GM10266 (cell line): ENCODE measurements around the gene NDUFV3.
"Not testable (repeated sequence)": the region's sequence is repeated elsewhere in the genome, so short reads cannot be mapped to it uniquely, and the experiment has no call there.

Source experiments
- DNase-seq: peaks from one replicate; pipeline ENCODE4 v3.0.0; 2012; ENCODE audit errors: extremely low spot score
- TF ChIP-seq, protein P1 (sequence below): IDR thresholded peaks from 2 replicates; pipeline ENCODE4 v1.5.1; 2012; ENCODE audit warnings: mild to moderate bottlenecking, low read depth; ENCODE audit not compliant: control insufficient read depth, insufficient read depth; ENCODE audit errors: missing control alignments

NDUFV3 gene

DNA sequence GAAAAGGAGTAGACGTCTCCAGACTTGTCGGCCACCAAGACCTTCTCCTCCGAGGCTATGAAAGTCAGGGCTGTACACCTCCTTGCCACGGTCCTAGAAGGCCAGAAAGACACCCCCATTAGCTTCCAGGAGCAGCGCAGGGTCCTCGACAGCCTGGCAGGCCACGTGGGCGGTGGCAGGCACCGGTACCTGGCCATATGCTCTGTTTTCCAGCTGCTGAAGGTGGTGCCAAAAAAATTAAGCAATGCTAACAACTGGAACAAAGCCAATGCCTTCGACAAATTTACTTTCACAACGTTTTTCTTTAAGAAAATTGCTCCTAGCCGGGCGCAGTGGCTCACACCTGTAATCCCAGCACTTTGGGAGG, 29.6 kb upstream of the NDUFV3 start:
- TF ChIP-seq, protein P1, sequence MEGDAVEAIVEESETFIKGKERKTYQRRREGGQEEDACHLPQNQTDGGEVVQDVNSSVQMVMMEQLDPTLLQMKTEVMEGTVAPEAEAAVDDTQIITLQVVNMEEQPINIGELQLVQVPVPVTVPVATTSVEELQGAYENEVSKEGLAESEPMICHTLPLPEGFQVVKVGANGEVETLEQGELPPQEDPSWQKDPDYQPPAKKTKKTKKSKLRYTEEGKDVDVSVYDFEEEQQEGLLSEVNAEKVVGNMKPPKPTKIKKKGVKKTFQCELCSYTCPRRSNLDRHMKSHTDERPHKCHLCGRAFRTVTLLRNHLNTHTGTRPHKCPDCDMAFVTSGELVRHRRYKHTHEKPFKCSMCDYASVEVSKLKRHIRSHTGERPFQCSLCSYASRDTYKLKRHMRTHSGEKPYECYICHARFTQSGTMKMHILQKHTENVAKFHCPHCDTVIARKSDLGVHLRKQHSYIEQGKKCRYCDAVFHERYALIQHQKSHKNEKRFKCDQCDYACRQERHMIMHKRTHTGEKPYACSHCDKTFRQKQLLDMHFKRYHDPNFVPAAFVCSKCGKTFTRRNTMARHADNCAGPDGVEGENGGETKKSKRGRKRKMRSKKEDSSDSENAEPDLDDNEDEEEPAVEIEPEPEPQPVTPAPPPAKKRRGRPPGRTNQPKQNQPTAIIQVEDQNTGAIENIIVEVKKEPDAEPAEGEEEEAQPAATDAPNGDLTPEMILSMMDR: no peak
- DNase-seq: no peak

DNA sequence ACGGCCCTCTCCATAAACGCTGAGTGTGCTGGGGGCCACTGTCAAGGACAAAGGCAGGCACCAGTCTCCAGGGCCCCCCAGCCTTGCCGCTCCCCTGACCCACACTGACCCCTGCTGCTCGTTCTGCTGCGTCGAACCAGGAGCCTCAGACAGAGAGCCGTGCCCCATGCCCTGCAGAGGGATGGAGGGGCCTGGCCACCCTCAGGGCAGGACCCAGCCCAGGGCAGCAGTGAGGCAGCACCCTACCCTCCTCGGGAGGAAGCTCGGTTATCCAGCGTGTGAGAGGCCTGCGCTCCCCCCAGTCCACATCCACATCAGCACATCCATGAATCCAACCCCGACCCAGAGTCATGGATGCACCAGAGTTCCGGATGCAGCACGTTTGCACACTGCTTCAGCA, 28.8 kb upstream of the NDUFV3 start:
- TF ChIP-seq, protein P1: no peak
- DNase-seq: no peak

DNA sequence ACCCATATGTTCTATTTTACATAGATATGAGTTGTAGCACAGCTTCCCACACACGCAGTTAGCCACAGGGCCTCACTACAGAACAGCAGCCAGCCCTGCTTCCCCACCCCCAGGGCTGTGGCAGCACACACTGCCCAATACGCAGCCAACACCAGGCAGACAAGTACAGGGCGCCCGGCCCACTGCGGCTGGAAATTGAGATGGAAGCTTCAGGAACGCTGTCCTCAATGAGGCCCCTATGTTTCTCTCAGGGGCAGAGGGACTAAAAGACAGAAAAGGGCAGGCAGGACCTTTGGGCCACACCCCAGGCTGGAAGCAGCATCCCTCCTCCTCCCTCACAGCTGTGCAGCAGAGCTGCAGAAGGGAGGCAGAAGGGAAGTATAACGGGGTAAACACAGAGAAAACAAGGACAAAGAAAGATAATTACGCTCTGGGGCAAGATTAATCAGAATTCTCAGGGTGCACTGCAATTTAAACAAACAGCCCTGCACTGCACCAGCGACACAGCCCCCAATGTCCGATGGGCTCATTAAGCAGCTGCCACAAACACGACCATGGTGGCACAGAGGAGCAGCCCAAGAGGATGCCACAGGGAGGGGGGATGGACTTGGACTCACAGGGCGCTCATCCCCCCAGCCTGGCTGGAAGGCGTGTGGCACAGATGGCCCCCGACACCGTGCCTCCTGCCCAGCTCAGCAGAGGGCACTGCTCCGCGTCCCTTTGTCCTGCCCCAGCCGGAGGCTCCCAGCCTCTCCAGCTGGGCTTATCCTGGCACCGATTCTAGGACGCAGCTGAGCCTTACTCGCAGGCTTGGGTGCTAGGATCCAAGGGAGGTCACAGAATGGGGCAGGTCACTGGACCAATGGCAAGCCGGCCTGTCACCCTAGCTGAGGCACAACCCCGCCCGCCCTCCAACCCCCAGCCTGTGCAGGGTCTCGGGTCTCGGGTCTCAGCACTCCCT, 28.0 kb upstream of the NDUFV3 start:
- TF ChIP-seq, protein P1: no peak
- DNase-seq: no peak

DNA sequence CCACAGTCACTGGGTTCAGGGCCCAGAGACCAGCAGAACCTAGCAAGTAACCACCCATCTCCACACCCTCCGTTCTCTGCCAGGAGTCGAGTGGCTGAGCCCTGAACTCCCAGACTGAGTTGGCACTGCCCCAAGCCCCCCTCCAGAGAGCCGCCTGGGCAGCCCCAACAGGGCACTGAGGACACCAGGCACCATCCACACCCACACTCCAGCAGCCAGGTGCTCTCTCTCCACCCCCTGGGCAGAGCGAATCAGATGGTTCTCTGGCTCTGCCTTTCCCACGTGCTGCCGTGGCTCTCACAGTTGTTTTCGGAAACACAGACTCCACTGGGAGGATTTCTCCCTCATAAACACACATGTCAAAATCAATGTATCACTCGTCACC, 27.3 kb upstream of the NDUFV3 start:
- DNase-seq: no peak
- TF ChIP-seq, protein P1: no peak

DNA sequence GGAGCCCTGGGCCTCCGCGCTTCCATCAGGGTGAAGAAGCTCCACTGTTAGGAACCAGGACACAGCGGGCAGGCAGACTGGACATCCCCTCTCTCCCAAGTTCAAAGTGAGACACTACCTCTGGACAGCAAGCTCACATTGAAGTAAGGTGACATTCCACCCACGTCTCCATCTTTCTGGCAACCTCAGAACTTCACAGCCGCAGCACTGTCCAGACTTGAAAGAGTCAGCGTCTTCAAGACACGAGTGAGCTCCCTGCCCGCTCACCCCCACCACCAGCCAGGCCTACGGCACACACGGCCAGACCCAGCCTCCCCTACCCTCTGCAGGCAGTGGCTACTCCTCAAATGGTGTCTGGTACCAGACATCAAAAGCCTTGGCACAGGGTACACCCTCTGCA, 24.9 kb upstream of the NDUFV3 start:
- DNase-seq: no peak

DNA sequence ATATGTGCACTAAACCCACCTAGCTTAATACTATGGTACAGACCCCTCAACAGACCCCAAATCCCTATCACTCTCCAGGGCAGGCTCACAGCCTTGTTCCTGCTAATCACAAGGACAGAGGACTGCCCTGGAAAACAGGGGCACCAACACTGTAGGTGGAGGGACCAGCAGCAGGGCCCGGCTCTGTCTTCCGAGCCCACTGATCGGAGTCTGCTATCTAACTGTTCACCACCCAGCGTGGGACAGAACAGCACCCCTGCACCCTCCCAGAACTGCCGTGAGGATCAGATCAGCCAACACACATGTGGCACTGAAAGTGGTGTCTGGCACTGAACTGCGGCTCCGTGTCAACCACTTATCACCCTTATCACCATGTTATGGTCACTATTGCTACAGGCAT, 20.0 kb upstream of the NDUFV3 start:
- TF ChIP-seq, protein P1: no peak

More for the DNA sequence above, 24.9 kb upstream of the NDUFV3 start:
- TF ChIP-seq, protein P1: no peak

DNA sequence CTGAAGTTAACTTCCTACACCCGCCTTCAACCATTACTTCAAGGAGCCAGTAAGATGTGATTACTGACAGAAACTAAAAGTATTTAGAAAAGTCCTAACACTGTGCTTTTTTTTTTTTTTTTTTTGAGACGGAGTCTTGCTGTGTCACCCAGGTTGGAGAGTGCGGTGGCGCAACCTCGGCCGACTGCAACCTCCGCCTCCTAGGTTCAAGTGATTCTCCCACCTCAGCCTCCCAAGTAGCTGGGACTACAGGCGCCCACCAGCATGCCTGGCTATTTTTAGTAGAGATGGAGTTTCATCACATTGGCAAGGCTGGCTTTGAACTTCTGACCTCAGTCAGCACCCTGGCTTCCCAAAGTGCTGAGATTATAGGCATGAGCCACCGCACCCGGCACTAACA, 17.3 kb upstream of the NDUFV3 start:
- not testable (repeated sequence) for DNase-seq

More for the DNA sequence above, 20.0 kb upstream of the NDUFV3 start:
- no peak for DNase-seq
